H9 (cell line): ENCODE measurements around the gene RBM48. TPM values are rescaled to one million over a fixed set of nuclear protein-coding genes. Genes with fewer than 3 reads are reported as not detected.

Source experiments
- DNase-seq: peaks from one replicate; pipeline ENCODE4 v3.0.0-alpha.2; 2017
- H2AFZ ChIP-seq: one replicate; pipeline ENCODE4 v1.6.1; 2013; ENCODE audit warnings: mild to moderate bottlenecking, low read length, control low read depth, moderate library complexity
- H2AK5ac ChIP-seq: 2 replicates; pipeline ENCODE4 v1.6.1; 2013; ENCODE audit warnings: low read length, control low read depth, mixed read lengths; ENCODE audit not compliant: insufficient read length
- H2BK120ac ChIP-seq: one replicate; pipeline ENCODE4 v1.6.1; 2013; ENCODE audit warnings: low read depth, mild to moderate bottlenecking, low read length, control low read depth, inconsistent platforms; ENCODE audit not compliant: poor library complexity, severe bottlenecking
- H2BK12ac ChIP-seq: 2 replicates; pipeline ENCODE4 v1.6.1; 2013; ENCODE audit warnings: low read length, control low read depth, mixed read lengths, low read depth; ENCODE audit not compliant: insufficient read length
- H2BK15ac ChIP-seq: 2 replicates; pipeline ENCODE4 v1.6.1; 2013; ENCODE audit warnings: low read depth, low read length, control low read depth
- H2BK20ac ChIP-seq: one replicate; pipeline ENCODE4 v1.6.1; 2013; ENCODE audit warnings: low read depth, mild to moderate bottlenecking, low read length, control low read depth, inconsistent platforms; ENCODE audit not compliant: poor library complexity, severe bottlenecking
- H2BK5ac ChIP-seq: 2 replicates; pipeline ENCODE4 v1.6.1; 2013; ENCODE audit warnings: low read length, control low read depth, mixed read lengths; ENCODE audit not compliant: insufficient read length
- H3K14ac ChIP-seq: 2 replicates; pipeline ENCODE4 v1.6.1; 2013; ENCODE audit warnings: low read length, control low read depth; ENCODE audit not compliant: insufficient read depth
- H3K18ac ChIP-seq: 2 replicates; pipeline ENCODE4 v1.6.1; 2013; ENCODE audit warnings: low read depth, mild to moderate bottlenecking, mixed read lengths, low read length, control low read depth; ENCODE audit not compliant: insufficient read length
- H3K23ac ChIP-seq: 2 replicates; pipeline ENCODE4 v1.6.1; 2013; ENCODE audit warnings: low read length, control low read depth, mixed read lengths, low read depth; ENCODE audit not compliant: insufficient read length
- H3K23me2 ChIP-seq: 2 replicates; pipeline ENCODE4 v1.6.1; 2013; ENCODE audit warnings: low read depth, mild to moderate bottlenecking, mixed read lengths, low read length, control low read depth; ENCODE audit not compliant: insufficient read length, poor library complexity, severe bottlenecking
- H3K27ac ChIP-seq: 2 replicates; pipeline ENCODE4 v1.5.1; 2013; ENCODE audit warnings: low read length, control low read depth, mixed read lengths, low read depth; ENCODE audit not compliant: insufficient read length
- H3K27me3 ChIP-seq: 2 replicates; pipeline ENCODE4 v1.6.1; 2013; ENCODE audit warnings: low read length, control low read depth, inconsistent platforms; ENCODE audit not compliant: insufficient read depth
- H3K4ac ChIP-seq: 2 replicates; pipeline ENCODE4 v1.6.1; 2013; ENCODE audit warnings: low read depth, mild to moderate bottlenecking, control low read depth, inconsistent platforms, low read length, moderate library complexity
- H3K4me1 ChIP-seq: 2 replicates; pipeline ENCODE4 v1.6.1; 2013; ENCODE audit warnings: low read length, control low read depth, inconsistent platforms; ENCODE audit not compliant: insufficient read depth
- H3K4me2 ChIP-seq: 2 replicates; pipeline ENCODE4 v1.6.1; 2013; ENCODE audit warnings: low read length, control low read depth, mixed read lengths; ENCODE audit not compliant: insufficient read length, insufficient read depth
- H3K56ac ChIP-seq: 2 replicates; pipeline ENCODE4 v1.6.1; 2013; ENCODE audit warnings: low read depth, mild to moderate bottlenecking, mixed read lengths, low read length, control low read depth; ENCODE audit not compliant: insufficient read length
- H3K79me1 ChIP-seq: 2 replicates; pipeline ENCODE4 v1.6.1; 2013; ENCODE audit warnings: low read depth, mild to moderate bottlenecking, moderate library complexity, low read length, control low read depth, inconsistent platforms; ENCODE audit not compliant: insufficient read depth, poor library complexity, severe bottlenecking
- H3K79me2 ChIP-seq: 2 replicates; pipeline ENCODE4 v1.6.1; 2013; ENCODE audit warnings: low read length, control low read depth, inconsistent platforms; ENCODE audit not compliant: insufficient read depth
- H3K9ac ChIP-seq: 2 replicates; pipeline ENCODE4 v1.6.1; 2013; ENCODE audit warnings: low read length, control low read depth, mixed read lengths; ENCODE audit not compliant: insufficient read length; ENCODE audit errors: extremely low read depth
- H3K9me3 ChIP-seq: one replicate; pipeline ENCODE4 v1.6.1; 2013; ENCODE audit warnings: low read depth, low read length, inconsistent platforms; ENCODE audit not compliant: control insufficient read depth
- H3T11ph ChIP-seq: one replicate; pipeline ENCODE4 v1.6.1; 2013; ENCODE audit warnings: mild to moderate bottlenecking, low read length, control low read depth, inconsistent platforms
- H4K20me1 ChIP-seq: one replicate; pipeline ENCODE4 v1.6.1; 2013; ENCODE audit not compliant: control insufficient read depth, insufficient read length, insufficient read depth
- H4K5ac ChIP-seq: 2 replicates; pipeline ENCODE4 v1.6.1; 2013; ENCODE audit warnings: low read depth, mild to moderate bottlenecking, mixed read lengths, low read length, control low read depth; ENCODE audit not compliant: insufficient read length
- H4K8ac ChIP-seq: replicated peaks from 2 replicates; pipeline ENCODE4 v1.6.1; 2013; ENCODE audit warnings: low read length, control low read depth, mixed read lengths, low read depth; ENCODE audit not compliant: insufficient read length
- H4K91ac ChIP-seq: 2 replicates; pipeline ENCODE4 v1.6.1; 2013; ENCODE audit warnings: low read depth, mild to moderate bottlenecking, moderate library complexity, mixed read lengths, low read length, control low read depth; ENCODE audit not compliant: insufficient read length
- H3K27ac Mint-ChIP-seq, 3 experiments: 2 replicates in 2 of 3; 3 replicates in 1 of 3; pipeline ENCODE4 v1.8.0; 2020 to 2021; ENCODE audit warnings: mixed read lengths in 3 of 3, mild to moderate bottlenecking in 1 of 3, moderate library complexity in 1 of 3
- H3K27me3 Mint-ChIP-seq: 2 replicates; pipeline ENCODE4 v1.8.0; 2021; ENCODE audit warnings: low read depth, mild to moderate bottlenecking, moderate library complexity, mixed read lengths
- H3K36me3 Mint-ChIP-seq, 3 experiments: 2 replicates in 2 of 3; 3 replicates in 1 of 3; pipeline ENCODE4 v1.8.0; 2020 to 2021; ENCODE audit warnings: low read depth in 3 of 3, mixed read lengths in 3 of 3; ENCODE audit not compliant: insufficient read depth in 1 of 3
- H3K4me1 Mint-ChIP-seq, 2 experiments: 2 replicates each; pipeline ENCODE4 v1.8.0; 2020; ENCODE audit warnings: mixed read lengths in 2 of 2
- H3K4me3 Mint-ChIP-seq, 2 experiments: 2 replicates in 1 of 2; 3 replicates in 1 of 2; pipeline ENCODE4 v1.8.0; 2020 to 2021; ENCODE audit warnings: mild to moderate bottlenecking in 2 of 2, mixed read lengths in 2 of 2, moderate library complexity in 1 of 2
- H3K9me3 Mint-ChIP-seq, 2 experiments: 2 replicates in 1 of 2; 3 replicates in 1 of 2; pipeline ENCODE4 v1.8.0; 2020; ENCODE audit warnings: mild to moderate bottlenecking in 2 of 2, mixed read lengths in 2 of 2, moderate library complexity in 1 of 2
- CTCF ChIP-seq: fragments of 200-600 bp; sonication (generic); conservative IDR thresholded peaks from 3 replicates; pipeline ENCODE4 v1.8.0; 2021; ENCODE audit warnings: antibody characterized with exemption, mild to moderate bottlenecking
- WGBS: extraction: QIAGEN DNeasy Blood & Tissue Kit; methylation state at CpG from one replicate; pipeline ENCODE4 v1.1.7; 2013; ENCODE audit warnings: missing lambda C conversion rate, low lambda C conversion rate, mixed read lengths; ENCODE audit not compliant: insufficient read length; ENCODE audit errors: extremely low coverage; 5-methylcytosine and 5-hydroxymethylcytosine counted together
- total RNA-seq: library from RNA; stranded (reverse); gene quantifications from 2 replicates; pipeline ENCODE4 v1.2.1, GENCODE V29; 2021

The RBM48 gene
- total RNA-seq, 1 experiment from 2014 or later = 12.5 TPM

GRCh38 chr7:92557249-92557648 is 28.7 kb downstream of the RBM48 start:
- Histone ChIP-seq H3K56ac (no peak overlapping the region), H3T11ph (no peak overlapping the region), H3K27me3 (no peaks in the 10 kb centered on the region), H2BK20ac (no peak overlapping the region), H3K23me2 (no peaks in the 10 kb centered on the region), H3K79me1 (no peaks in the 10 kb centered on the region), H4K20me1 (no peaks in the 10 kb centered on the region), H2AFZ (no peak overlapping the region), H4K91ac (no peak overlapping the region), H3K9ac (no peak overlapping the region), H3K4me2 (no peak overlapping the region), H2AK5ac (no peak overlapping the region), H3K4ac (no peak overlapping the region), H2BK15ac (no peak overlapping the region), H2BK5ac (no peak overlapping the region), H3K79me2 (no peaks in the 10 kb centered on the region), H3K9me3 (no peaks in the 10 kb centered on the region), H3K14ac (no peak overlapping the region), H4K8ac (no peak overlapping the region), H3K18ac (no peak overlapping the region), H2BK120ac (no peak overlapping the region), H2BK12ac (no peak overlapping the region), H4K5ac (no peak overlapping the region), H3K4me1 (no peaks in the 10 kb centered on the region), H3K27ac (no peak overlapping the region), H3K23ac (no peak overlapping the region)
- H3K36me3 Mint-ChIP-seq = peaks cover 0 to 7% (median 5%) of the 10 kb centered on the region in 3 experiments; a peak in 6 of 7 replicates
- no peak for DNase-seq
- H3K9me3 Mint-ChIP-seq = no peaks in the 10 kb centered on the region
- no peaks in the 10 kb centered on the region for H3K27me3 Mint-ChIP-seq
- H3K4me3 Mint-ChIP-seq = no peak overlapping the region
- WGBS = no CpG with 5 or more reads among the region's 2 CpGs
- no peaks in the 10 kb centered on the region for H3K4me1 Mint-ChIP-seq
- no peak for TF ChIP-seq CTCF
- no peak overlapping the region for H3K27ac Mint-ChIP-seq
